ENCODE data around the gene MTOR.

MTOR gene

GRCh38 chr1:11131816-11132215, 130.5 kb downstream of the MTOR start:
- no peak for DNase-seq (ENCODE audit: low read depth)
- H3K4me3 ChIP-seq (ENCODE audit: low read depth, low read length): no peak overlapping the region
- TF ChIP-seq CTCF (IDR thresholded peaks at IDR 0.05; ENCODE audit: insufficient read depth, low read depth, low read length, missing control alignments): no peak

- H3K4me3 ChIP-seq (ENCODE audit: low read depth, low read length): no peak overlapping the region
Observed at GRCh38 chr1:11130406-11130805, 131.9 kb downstream of the MTOR start.

GRCh38 chr1:11129649-11130390, 132.5 kb downstream of the MTOR start:
- no peak for TF ChIP-seq CTCF (IDR thresholded peaks at IDR 0.05; ENCODE audit: insufficient read depth, low read depth, low read length, missing control alignments)
- DNase-seq (ENCODE audit: low read depth): no peak
- H3K4me3 ChIP-seq (ENCODE audit: low read depth, low read length): no peak overlapping the region

More at GRCh38 chr1:11130406-11130805, 131.9 kb downstream of the MTOR start:
- DNase-seq (ENCODE audit: low read depth): no peak
- TF ChIP-seq CTCF (IDR thresholded peaks at IDR 0.05; ENCODE audit: insufficient read depth, low read depth, low read length, missing control alignments): no peak

GRCh38 chr1:11126569-11126968, 135.8 kb downstream of the MTOR start:
- no peak for TF ChIP-seq CTCF (IDR thresholded peaks at IDR 0.05; ENCODE audit: insufficient read depth, low read depth, low read length, missing control alignments)
- H3K4me3 ChIP-seq (ENCODE audit: low read depth, low read length): no peak overlapping the region
- no peak for DNase-seq (ENCODE audit: low read depth)

- no peak overlapping the region for H3K4me3 ChIP-seq (ENCODE audit: low read depth, low read length)
- no peak for DNase-seq (ENCODE audit: low read depth)
- no peak for TF ChIP-seq CTCF (IDR thresholded peaks at IDR 0.05; ENCODE audit: insufficient read depth, low read depth, low read length, missing control alignments)
Observed at GRCh38 chr1:11125931-11126330, 136.4 kb downstream of the MTOR start.

GRCh38 chr1:11124965-11125364, 137.4 kb downstream of the MTOR start:
- no peak overlapping the region for H3K4me3 ChIP-seq (ENCODE audit: low read depth, low read length)
- no peak for DNase-seq (ENCODE audit: low read depth)
- TF ChIP-seq CTCF (IDR thresholded peaks at IDR 0.05; ENCODE audit: insufficient read depth, low read depth, low read length, missing control alignments): no peak

GRCh38 chr1:11116318-11116717, 146.0 kb downstream of the MTOR start:
- H3K4me3 ChIP-seq (ENCODE audit: low read depth, low read length): no peak overlapping the region
- DNase-seq (ENCODE audit: low read depth): no peak
- TF ChIP-seq CTCF (IDR thresholded peaks at IDR 0.05; ENCODE audit: insufficient read depth, low read depth, low read length, missing control alignments): no peak
